GM13976 (cell line): ENCODE measurements around the gene PTGES2.

Source experiments
- DNase-seq: peaks from one replicate; pipeline ENCODE4 v3.0.0; 2012; ENCODE audit warnings: low spot score
- in situ Hi-C: fragments of 300-500 bp; cut with MboI; formaldehyde crosslinking; loops from one replicate; pipeline ENCODE4 v1.12.0; 2022; ENCODE audit warnings: low sequenced_read_pairs, mixed read lengths, inconsistent platforms; ENCODE audit not compliant: unreplicated experiment
- TF ChIP-seq, protein P1 (sequence below): IDR thresholded peaks from 2 replicates; pipeline ENCODE4 v1.5.1; 2012; ENCODE audit warnings: borderline replicate concordance, mild to moderate bottlenecking; ENCODE audit not compliant: insufficient read depth; ENCODE audit errors: extremely low read depth, missing control alignments, control extremely low read depth

PTGES2 gene

DNA sequence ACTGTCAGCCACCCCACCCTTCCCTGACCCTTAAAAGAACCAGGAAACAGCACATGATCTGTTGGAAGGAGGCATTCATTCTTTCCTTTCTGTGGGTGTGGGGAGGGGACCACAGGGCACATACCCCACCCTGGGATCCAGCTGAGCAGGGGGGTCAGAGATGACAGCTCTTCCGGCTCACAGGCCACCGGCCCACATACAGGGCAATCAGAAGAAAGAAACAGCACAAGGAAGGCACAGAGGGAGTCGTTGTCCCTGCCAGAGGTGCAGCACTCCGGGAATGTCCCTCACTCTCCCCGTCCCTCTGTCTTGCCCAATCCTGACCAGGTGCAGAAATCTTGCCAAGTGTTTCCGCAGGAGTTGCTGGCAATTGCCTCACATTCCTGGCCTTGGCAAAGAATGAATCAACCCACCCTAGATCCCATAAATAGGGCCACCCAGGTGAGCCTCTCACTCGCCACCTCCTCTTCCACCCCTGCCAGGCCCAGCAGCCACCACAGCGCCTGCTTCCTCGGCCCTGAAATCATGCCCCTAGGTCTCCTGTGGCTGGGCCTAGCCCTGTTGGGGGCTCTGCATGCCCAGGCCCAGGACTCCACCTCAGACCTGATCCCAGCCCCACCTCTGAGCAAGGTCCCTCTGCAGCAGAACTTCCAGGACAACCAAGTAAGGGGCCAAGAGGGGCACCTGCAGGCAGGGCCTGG is 21.6 kb upstream of the PTGES2 start, which contains the start of gene LCN2:
LCN2 (plus strand) TSS at position 453 of the 701 bp plus-strand sequence; CDS start at position 526, 73 bp downstream.
- in situ Hi-C loops: no loop called here
- no peak for DNase-seq
- TF ChIP-seq, protein P1, sequence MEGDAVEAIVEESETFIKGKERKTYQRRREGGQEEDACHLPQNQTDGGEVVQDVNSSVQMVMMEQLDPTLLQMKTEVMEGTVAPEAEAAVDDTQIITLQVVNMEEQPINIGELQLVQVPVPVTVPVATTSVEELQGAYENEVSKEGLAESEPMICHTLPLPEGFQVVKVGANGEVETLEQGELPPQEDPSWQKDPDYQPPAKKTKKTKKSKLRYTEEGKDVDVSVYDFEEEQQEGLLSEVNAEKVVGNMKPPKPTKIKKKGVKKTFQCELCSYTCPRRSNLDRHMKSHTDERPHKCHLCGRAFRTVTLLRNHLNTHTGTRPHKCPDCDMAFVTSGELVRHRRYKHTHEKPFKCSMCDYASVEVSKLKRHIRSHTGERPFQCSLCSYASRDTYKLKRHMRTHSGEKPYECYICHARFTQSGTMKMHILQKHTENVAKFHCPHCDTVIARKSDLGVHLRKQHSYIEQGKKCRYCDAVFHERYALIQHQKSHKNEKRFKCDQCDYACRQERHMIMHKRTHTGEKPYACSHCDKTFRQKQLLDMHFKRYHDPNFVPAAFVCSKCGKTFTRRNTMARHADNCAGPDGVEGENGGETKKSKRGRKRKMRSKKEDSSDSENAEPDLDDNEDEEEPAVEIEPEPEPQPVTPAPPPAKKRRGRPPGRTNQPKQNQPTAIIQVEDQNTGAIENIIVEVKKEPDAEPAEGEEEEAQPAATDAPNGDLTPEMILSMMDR: no peak

DNA sequence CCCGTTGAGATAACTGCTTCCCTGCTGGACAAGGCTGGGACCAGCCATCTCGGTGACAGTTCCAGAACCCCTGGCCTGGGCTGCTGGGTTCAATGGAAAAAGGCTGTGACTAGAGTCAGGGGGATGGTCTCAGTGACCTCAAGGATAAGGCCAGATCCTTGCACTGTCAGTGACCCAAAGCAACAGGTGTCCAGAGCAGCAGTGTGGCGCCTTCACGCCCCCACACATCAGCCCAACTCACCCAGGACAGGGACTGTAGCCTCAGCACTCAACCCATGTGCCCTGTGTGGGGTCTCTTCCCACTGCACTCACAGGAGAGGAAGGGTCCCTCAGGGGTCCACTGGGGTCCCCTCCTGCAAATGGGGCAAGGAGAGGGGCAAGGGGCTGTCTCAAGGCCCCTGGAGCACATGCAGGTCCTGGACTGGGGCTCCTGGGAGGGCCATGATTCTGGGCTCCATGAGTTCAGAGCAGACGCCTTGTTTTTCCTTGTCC is 21.0 kb upstream of the PTGES2 start:
- DNase-seq: no peak
- TF ChIP-seq, protein P1: no peak
- in situ Hi-C loops: no loop called here

DNA sequence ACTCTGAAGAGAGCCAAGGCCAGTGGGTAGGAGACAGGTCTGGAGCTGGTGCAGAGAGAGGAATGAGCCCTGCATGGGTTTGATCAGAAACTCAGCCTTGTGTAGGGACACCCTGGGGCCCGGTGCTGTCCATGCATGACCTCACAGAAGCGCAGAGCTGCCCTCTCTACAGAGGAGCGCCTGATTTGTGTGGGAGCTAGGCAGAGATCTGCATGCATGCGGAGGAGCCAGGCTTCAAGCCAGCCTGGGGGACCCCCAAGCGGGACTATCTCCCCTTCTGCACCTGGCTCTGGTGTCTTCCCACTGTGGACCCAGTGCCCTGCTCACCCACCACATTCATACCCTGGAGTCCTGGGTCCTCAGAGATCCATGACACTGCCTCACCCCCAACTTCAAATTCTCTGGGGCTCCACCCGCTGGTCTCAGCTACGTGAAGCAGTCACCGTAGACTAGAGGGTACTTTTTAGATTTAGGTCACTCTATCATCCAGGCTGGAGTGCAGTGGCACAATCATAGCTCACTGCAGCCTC is 19.1 kb upstream of the PTGES2 start:
- TF ChIP-seq, protein P1: no peak
- DNase-seq: no peak
- in situ Hi-C loops: no loop called here

DNA sequence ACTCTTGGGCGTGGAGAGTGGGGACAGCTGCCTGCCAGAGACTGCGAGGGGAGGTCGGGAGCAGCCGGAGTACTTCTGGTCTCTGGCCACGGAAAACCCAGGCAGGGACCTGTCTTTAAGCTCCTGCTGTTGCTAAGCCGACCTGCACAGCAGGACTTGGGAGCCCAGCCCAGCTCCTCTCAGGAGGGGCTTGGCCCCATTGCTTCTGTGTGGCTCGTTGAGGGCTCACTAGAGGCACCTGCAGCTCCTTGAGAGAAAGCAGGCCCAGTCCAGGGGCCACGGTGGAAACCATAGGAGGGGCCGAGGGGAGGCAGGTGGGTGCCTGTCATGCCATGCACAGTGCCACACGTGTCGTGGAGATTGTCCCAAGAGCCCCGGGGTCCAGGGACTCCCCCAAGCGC is 18.4 kb upstream of the PTGES2 start:
- in situ Hi-C loops: no loop called here
- TF ChIP-seq, protein P1: no peak
- no peak for DNase-seq

DNA sequence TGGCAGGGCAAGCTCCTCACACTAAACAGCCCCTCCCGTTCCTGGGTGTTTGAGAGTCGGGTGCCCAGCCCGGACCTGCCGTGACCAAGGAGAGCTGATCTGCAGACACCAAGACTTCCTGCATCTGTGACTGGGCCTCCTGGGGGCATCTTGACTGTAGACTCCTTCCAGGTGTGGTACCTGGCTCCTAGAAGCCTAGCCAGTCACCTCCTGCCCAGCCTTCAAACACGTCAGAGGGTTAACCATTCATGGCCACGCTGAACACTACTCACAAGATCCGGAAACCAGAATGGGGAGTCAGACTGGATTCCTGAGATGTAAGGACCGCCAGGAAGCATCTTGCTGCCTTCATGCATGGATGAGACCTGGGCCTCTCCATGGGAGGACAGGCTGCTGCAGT is 18.0 kb upstream of the PTGES2 start:
- TF ChIP-seq, protein P1: no peak
- in situ Hi-C loops: no loop called here
- no peak for DNase-seq

DNA sequence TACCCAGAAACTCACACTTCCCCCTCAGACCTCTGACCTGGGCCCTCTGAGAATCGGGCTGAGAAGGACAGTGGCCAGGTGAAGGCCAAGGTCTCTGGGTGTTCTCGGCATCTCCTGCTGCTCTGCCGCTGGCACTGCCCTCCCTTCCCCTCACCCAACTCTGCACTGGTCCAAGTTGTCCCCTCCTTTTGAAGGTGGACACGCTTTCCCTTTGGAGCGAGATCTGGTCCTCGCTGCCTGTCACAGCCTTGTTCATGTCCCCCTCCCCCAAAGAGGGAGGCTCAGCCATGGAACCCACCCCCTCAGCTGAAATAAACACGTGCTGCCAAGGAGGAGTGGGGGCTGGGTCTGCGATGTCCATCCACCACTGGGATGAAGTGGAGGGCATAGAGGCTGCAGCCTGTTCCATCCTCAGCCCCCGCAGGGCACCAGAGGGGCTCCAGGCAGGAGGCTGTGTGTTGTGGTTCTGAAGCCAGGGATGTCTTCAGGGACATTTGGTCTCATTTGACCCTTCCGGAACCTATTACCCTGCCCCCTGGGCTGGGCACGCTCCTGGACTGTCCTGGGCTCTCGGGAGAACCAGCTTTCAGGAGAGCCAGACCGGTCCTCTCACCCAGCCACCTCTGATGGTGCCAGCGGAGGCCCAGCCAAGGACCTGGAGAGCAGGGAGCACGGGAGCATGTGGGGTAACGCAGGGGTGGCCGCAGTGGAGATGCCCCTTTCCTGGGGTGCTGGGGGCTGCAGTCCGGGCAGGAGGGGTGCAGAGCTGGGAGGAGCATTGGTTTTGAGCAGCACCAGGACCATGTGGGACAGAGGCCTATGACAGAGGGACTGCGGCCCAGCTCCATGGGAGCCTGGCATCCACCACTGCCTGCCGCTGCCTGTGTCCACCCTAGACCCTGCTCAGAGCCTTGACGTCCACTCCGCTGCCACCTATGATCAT is 17.0 kb upstream of the PTGES2 start:
- no peak for DNase-seq
- TF ChIP-seq, protein P1: no peak
- in situ Hi-C loops: no loop called here
